Measurements from ENCODE around the gene SWAP70.
"Not testable (repeated sequence)": the region's sequence is repeated elsewhere in the genome, so short reads cannot be mapped to it uniquely, and the experiment has no call there.

The SWAP70 gene

GRCh38 chr11:9688716-9689511, 25.0 kb downstream of the SWAP70 start:
- in situ Hi-C loops (cut with HindIII; ENCODE audit: low sequenced_read_pairs) = loop anchor here (5.0 kb wide), 2 partner anchors 48 to 62 kb away; no protein-coding TSS in a partner anchor

GRCh38 chr11:9689721-9690120, 25.8 kb downstream of the SWAP70 start:
- in situ Hi-C loops (cut with HindIII; ENCODE audit: low sequenced_read_pairs) = loop anchor here (5.0 kb wide), 2 partner anchors 48 to 62 kb away; no protein-coding TSS in a partner anchor

- in situ Hi-C loops (cut with HindIII; ENCODE audit: low sequenced_read_pairs) = no loop called here
These were observed 28.0 kb downstream of the SWAP70 start for GRCh38 chr11:9691865-9692264.

- in situ Hi-C loops (cut with HindIII; ENCODE audit: low sequenced_read_pairs) = no loop called here
These were observed 28.8 kb downstream of the SWAP70 start for GRCh38 chr11:9692691-9693090.

GRCh38 chr11:9693801-9694553, 30.1 kb downstream of the SWAP70 start:
- in situ Hi-C loops (cut with HindIII; ENCODE audit: low sequenced_read_pairs) = no loop called here

DNA sequence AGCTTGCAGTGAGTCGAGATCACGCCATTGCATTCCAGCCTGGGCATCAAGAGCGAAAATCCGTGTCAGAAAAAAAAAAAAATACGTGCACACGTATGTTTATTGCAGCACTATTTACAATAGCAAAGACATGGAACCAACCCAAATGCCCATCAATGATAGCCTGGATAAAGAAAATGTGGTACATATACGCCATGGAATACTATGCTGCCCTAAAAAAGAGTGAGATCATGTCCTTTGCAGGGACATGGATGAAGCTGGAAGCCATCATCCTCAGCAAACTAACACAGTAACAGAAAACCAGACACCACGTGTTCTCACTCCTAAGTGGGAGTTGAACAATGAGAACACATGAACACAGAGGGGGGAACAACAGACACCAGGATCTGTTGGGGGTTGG, 31.4 kb downstream of the SWAP70 start:
- in situ Hi-C loops (cut with HindIII; ENCODE audit: low sequenced_read_pairs) = not testable (repeated sequence)

DNA sequence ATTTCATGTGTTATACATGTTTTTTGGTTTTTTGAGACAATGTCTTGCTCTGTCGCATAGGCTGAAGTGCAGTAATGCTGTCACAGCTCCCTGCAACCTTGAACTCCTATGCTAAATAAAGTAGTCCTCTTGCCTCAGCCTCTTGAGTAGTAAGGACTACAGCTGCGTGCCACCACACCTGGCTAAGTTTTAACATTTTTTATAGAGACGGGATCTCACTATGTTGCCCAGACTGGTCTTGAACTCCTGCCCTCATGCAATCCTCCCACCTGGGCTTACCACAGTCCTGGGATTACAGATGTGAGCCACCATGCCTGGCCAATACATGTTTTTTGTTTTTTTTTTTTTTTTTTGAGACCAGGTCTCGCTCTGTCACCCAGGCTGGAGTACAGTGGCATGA, 33.9 kb downstream of the SWAP70 start:
- in situ Hi-C loops (cut with HindIII; ENCODE audit: low sequenced_read_pairs) = no loop called here

DNA sequence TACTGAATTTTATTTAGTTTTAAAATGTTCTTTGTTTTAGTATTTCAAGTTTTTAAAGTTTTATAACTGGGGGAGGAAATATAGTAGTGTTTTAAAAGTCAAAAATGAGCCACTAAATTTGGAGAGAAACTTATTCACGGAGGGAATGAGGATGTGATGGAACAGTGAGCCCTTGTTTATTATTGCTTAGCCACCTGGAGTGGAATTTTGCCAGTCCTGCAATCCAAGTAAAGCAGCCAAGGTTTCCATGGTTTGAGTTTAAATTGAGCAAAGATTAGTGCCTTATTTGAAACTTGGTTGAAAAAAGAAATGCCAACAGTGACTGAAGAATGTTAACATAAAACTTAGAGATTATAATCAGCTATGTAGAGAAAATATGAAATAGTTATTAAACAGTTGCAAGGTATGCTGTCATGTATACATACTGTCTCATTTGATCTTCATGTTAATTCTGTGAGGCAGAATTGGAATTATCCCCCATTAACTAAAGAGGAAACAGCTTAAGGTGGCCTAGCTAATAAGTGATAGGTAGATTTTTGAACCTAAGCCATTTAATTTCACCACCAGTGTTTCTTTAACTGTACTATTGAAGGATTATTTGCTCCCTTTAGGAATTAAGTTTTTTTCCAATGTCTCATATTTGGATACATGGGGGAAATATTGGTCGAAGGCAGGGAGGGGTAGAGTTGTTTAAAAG, 36.4 kb downstream of the SWAP70 start:
- in situ Hi-C loops (cut with HindIII; ENCODE audit: low sequenced_read_pairs) = no loop called here

- in situ Hi-C loops (cut with HindIII; ENCODE audit: low sequenced_read_pairs) = no loop called here
These were observed 37.9 kb downstream of the SWAP70 start for GRCh38 chr11:9701799-9702198.

DNA sequence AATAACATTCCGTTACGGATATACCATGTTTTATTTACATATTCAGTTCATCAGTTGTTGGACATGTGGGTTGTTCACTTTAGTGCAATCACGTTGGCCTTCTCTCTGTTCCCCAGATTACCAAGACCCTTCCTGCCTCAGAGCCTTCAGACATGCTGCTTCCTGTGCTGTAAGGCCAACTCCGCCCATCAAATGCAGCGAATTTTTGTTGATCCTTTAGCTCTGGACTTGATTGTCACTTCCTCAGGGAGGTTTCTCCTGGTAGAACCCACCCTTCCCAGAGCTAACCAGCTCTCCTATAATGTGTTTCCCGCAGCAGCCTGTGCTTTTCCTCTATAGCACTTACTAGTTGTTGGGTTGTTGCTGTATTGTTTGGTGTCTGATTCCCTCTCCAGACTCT, 39.4 kb downstream of the SWAP70 start:
- in situ Hi-C loops (cut with HindIII; ENCODE audit: low sequenced_read_pairs) = no loop called here

- in situ Hi-C loops (cut with HindIII; ENCODE audit: low sequenced_read_pairs) = no loop called here
These were observed 40.2 kb downstream of the SWAP70 start for GRCh38 chr11:9704037-9704436.

- in situ Hi-C loops (cut with HindIII; ENCODE audit: low sequenced_read_pairs) = no loop called here
These were observed 40.7 kb downstream of the SWAP70 start for GRCh38 chr11:9704620-9705019.

GRCh38 chr11:9705361-9705760, 41.5 kb downstream of the SWAP70 start:
- in situ Hi-C loops (cut with HindIII; ENCODE audit: low sequenced_read_pairs) = not testable (repeated sequence)

- in situ Hi-C loops (cut with HindIII; ENCODE audit: low sequenced_read_pairs) = no loop called here
These were observed 44.7 kb downstream of the SWAP70 start for GRCh38 chr11:9708544-9708943.

- in situ Hi-C loops (cut with HindIII; ENCODE audit: low sequenced_read_pairs) = no loop called here
These were observed 46.3 kb downstream of the SWAP70 start for GRCh38 chr11:9710223-9710622.

DNA sequence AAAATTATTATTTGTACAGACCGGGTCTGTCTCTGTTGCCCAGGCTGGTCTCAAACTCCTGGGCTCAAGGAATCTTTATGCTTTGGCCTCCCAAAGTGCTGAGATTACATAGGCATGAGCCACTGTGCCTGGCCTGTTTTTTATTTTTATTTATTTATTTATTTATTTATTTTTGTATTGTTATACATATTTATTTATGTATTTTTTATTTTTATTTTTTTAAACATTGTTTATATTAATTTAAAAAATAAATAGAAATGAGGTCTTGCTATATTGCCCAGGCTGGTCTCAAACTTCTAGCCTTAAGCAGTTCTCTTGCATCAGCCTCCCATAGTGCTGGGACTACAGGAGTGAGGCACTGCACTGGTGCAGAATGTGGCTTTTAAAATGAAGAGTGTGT, 47.0 kb downstream of the SWAP70 start:
- in situ Hi-C loops (cut with HindIII; ENCODE audit: low sequenced_read_pairs) = no loop called here

GRCh38 chr11:9711454-9712307, 47.8 kb downstream of the SWAP70 start:
- in situ Hi-C loops (cut with HindIII; ENCODE audit: low sequenced_read_pairs) = no loop called here

DNA sequence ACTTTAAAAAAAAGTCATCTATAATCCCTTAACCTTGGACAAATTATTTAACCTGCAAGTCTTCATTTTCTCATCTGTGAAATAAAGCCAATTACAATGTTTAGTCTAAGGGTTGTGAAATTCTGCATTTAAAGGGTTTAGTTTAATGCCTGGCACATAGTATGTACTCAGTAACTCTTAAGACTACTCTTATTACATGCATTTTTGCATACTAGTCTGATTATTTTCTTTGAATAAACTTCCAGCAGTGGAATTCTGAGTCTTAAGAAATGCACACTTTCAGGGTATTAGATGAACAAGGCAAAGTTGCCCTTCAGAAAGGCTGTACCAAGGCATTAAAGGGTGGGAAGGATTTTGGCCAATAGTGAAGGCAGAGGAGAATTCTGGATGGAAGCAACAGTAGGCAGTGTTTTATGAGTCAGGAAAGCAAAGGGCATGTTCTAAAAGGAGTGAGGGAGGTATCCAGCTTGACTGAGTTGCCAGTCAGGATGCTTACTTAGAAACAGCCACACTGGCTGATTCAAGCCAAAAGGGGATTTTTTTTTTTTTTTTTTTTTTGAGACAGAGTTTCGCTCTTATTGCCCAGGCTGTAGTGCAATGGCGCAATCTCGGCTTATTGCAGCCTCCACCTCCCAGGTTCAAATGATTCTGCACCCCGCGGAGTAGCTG, 50.5 kb downstream of the SWAP70 start:
- in situ Hi-C loops (cut with HindIII; ENCODE audit: low sequenced_read_pairs) = no loop called here

DNA sequence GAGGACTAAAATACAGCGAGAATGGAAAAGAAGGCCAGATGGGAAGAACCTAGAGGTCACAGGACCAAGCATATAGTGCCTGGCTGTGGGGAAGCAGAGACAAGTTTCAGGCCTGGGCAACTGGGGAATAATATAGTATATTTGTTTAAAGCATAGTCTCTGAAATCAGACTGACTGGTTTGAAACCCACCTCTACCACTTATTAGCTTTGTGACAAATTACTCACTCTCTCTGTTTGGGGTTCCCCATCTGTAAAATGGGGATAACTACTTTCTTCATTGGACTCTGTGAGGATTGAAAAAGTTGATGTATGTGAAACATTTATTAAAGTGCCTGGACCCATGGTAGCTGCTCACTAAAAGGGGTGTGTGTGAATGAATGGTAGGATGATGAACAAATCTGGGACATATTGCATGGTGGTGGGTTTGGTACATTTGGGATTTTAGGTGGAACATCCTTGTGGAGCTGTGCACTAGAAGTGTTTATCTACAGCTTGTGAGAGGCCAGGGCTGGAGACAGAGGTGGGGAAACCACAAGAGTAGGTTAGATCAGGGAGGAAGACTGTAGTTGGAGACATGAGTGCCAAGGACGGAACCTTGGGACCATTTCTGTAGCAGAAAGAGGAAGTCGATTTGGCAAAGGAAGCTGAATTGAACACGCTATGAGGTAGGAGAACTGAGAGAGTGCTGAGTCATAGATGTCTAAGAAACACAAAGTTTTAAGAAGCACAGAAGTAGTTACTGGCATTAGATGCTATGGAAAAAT, 52.6 kb downstream of the SWAP70 start:
- in situ Hi-C loops (cut with HindIII; ENCODE audit: low sequenced_read_pairs) = no loop called here

DNA sequence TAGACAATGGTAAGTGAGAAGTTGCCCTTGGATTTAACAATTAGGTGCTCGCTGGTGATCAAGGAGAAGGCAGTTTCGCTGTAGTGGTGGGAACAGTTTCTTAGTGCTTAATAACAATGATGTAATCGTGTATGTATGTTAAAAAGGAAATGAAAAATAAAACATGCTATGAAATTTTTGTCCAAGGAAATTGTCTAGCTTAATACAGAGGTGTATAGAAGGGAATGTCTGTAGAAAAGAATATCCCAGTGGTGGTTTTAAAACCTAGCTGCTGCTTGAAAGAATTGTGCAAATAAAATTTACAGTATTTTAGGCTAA, 53.1 kb downstream of the SWAP70 start:
- in situ Hi-C loops (cut with HindIII; ENCODE audit: low sequenced_read_pairs) = no loop called here
